B cell (primary cell): ENCODE results near the gene ICAM1. TPM values are rescaled to one million over a fixed set of nuclear protein-coding genes. Genes with fewer than 3 reads are reported as not detected.
A peak's percentile ranks its signal among the peaks of the same experiment; 100 is the strongest.

Experiments
- ATAC-seq: fragments of 200-7000 bp; cut with Tn5 transposase; one replicate; pipeline ENCODE4 v1.10.0; 2021; ENCODE audit warnings: low read depth, mild to moderate bottlenecking, moderate number of reproducible peaks, moderate library complexity
- CTCF ChIA-PET: fragments of 350-600 bp; sonication (Branson Sonifier 250); formaldehyde crosslinking; loops from one replicate; lab custom pipeline; 2021; ENCODE audit warnings: antibody characterized with exemption, inconsistent platforms; lab: Charles Lee
- POLR2A ChIA-PET: fragments of 350-600 bp; sonication (Branson Sonifier 250); formaldehyde crosslinking; loops from one replicate; lab custom pipeline; 2021; ENCODE audit warnings: antibody characterized with exemption; lab: Charles Lee
- DNase-seq: peaks from one replicate; pipeline ENCODE4 v3.0.0; 2013
- H2AFZ ChIP-seq: 2 replicates; pipeline ENCODE4 v1.6.1; 2012; ENCODE audit warnings: mild to moderate bottlenecking, low read depth, low read length; ENCODE audit not compliant: insufficient read depth, poor library complexity, severe bottlenecking
- H3K27ac ChIP-seq, 2 donors: 1 replicate in 1 of 2; 2 replicates in 1 of 2; pipeline ENCODE4 v1.5.1; 2012 to 2013; ENCODE audit warnings: low read length in 2 of 2, mild to moderate bottlenecking in 2 of 2, moderate library complexity in 1 of 2
- H3K27me3 ChIP-seq, 4 experiments: fragments of 200-600 bp in 1 of 4; sonication (generic) in 1 of 4; replicated peaks in 1 of 4; 1 replicate in 2 of 4; 2 replicates in 2 of 4; pipeline versions ENCODE4 v1.6.1 to v1.7.0; 2013 to 2016; ENCODE audit warnings: low read length in 3 of 4, mild to moderate bottlenecking in 2 of 4, mixed read lengths in 1 of 4, moderate library complexity in 1 of 4; ENCODE audit not compliant: insufficient read depth in 4 of 4, control insufficient read depth in 3 of 4; ENCODE audit errors: control extremely low read depth in 1 of 4
- H3K36me3 ChIP-seq, 2 experiments: replicated peaks in 1 of 2; 1 replicate in 1 of 2; 2 replicates in 1 of 2; pipeline versions ENCODE4 v1.6.1 to v1.7.1; 2013; ENCODE audit warnings: low read length in 1 of 2; ENCODE audit not compliant: insufficient read depth in 2 of 2, control insufficient read depth in 1 of 2; ENCODE audit errors: control extremely low read depth in 1 of 2, extremely low read depth in 1 of 2
- H3K4me1 ChIP-seq, 2 donors: fragments of 200-600 bp in 1 of 2; sonication (generic) in 1 of 2; 1 replicate in 1 of 2; 2 replicates in 1 of 2; pipeline versions ENCODE4 v1.5.1 to v1.6.1; 2013 to 2017; ENCODE audit warnings: low read length in 2 of 2; ENCODE audit not compliant: control insufficient read depth in 2 of 2, insufficient read depth in 2 of 2
- H3K4me2 ChIP-seq: replicated peaks from 2 replicates; pipeline ENCODE3; 2012; ENCODE audit warnings: mild to moderate bottlenecking, low read depth, low read length; ENCODE audit not compliant: poor library complexity, severe bottlenecking
- H3K4me3 ChIP-seq, 5 experiments: fragments of 200-600 bp in 1 of 5; sonication (generic) in 1 of 5; 1 replicate in 3 of 5; 2 replicates in 2 of 5; pipeline versions ENCODE4 v1.5.1 to v1.7.0; 2011 to 2016; ENCODE audit warnings: low read length in 4 of 5, mild to moderate bottlenecking in 4 of 5, low read depth in 2 of 5, control low read depth in 1 of 5, moderate library complexity in 1 of 5; ENCODE audit not compliant: insufficient read depth in 1 of 5; ENCODE audit errors: control extremely low read depth in 1 of 5, extremely low read depth in 1 of 5
- H3K79me2 ChIP-seq: fragments of 200-600 bp; sonication (generic); one replicate; pipeline ENCODE4 v1.6.0; 2016; ENCODE audit warnings: low read length; ENCODE audit not compliant: control insufficient read depth, insufficient read depth
- H3K9ac ChIP-seq: fragments of 200-600 bp; sonication (generic); 2 replicates; pipeline ENCODE4 v1.6.1; 2017; ENCODE audit warnings: mild to moderate bottlenecking, low read length, moderate library complexity
- H3K9me3 ChIP-seq, 3 donors: one replicate each; pipeline versions ENCODE4 v1.6.1 to v1.7.1; 2013; ENCODE audit warnings: low read length in 2 of 3; ENCODE audit not compliant: control insufficient read depth in 2 of 3, insufficient read depth in 1 of 3; ENCODE audit errors: control extremely low read depth in 1 of 3
- H4K20me1 ChIP-seq: 2 replicates; pipeline ENCODE4 v1.6.0; 2012; ENCODE audit warnings: mild to moderate bottlenecking, low read length; ENCODE audit not compliant: insufficient read depth, control insufficient read depth, poor library complexity, severe bottlenecking
- H3K27ac Mint-ChIP-seq: one replicate; pipeline ENCODE4 v1.8.0; 2021; ENCODE audit warnings: mixed read lengths
- H3K27me3 Mint-ChIP-seq: one replicate; pipeline ENCODE4 v1.8.0; 2021; ENCODE audit warnings: mixed read lengths
- H3K4me1 Mint-ChIP-seq: one replicate; pipeline ENCODE4 v1.8.0; 2021; ENCODE audit warnings: mixed read lengths
- H3K4me3 Mint-ChIP-seq: one replicate; pipeline ENCODE4 v1.8.0; 2021; ENCODE audit warnings: mixed read lengths
- H3K9me3 Mint-ChIP-seq: one replicate; pipeline ENCODE4 v1.8.0; 2022; ENCODE audit warnings: mixed read lengths; ENCODE audit not compliant: insufficient read depth
- CTCF ChIP-seq: fragments of 200-600 bp; IDR thresholded peaks from one replicate; pipeline ENCODE4 v1.8.0; 2022; ENCODE audit warnings: antibody characterized with exemption, mild to moderate bottlenecking
- EZH2 ChIP-seq: IDR thresholded peaks from 2 replicates; pipeline ENCODE4 v1.6.1; 2012; ENCODE audit warnings: borderline replicate concordance, low read depth, mild to moderate bottlenecking, moderate library complexity, low read length; ENCODE audit not compliant: insufficient read depth, poor library complexity, severe bottlenecking
- WGBS: methylation state at CpG from one replicate; pipeline ENCODE4 v1.1.5; 2013; ENCODE audit warnings: missing lambda C conversion rate; ENCODE audit not compliant: insufficient coverage; 5-methylcytosine and 5-hydroxymethylcytosine counted together
- intact Hi-C: fragments of 100-400 bp; cut with micrococcal nuclease; formaldehyde crosslinking; loops from one replicate; pipeline ENCODE4 v1.10.0; 2022
- polyA plus RNA-seq: library from polyadenylated mRNA; depleted of rRNA; stranded (reverse); fragments of >200 nt; gene quantifications from 2 replicates; pipeline ENCODE4 v1.2.3, GENCODE V29; 2012
- total RNA-seq, 2 donors: library from RNA; stranded (reverse); fragments of 120-200 nt in 1 of 2; gene quantifications; 1 replicate in 1 of 2; 2 replicates in 1 of 2; pipeline versions ENCODE4 v1.2.3 to v1.2.4, GENCODE V29; 2013 to 2022

Gene ICAM1
- total and polyA plus RNA-seq, 2 donors (not counting 1 experiment from before 2014, with no cell fraction given): 7.3 to 11.9 TPM

GRCh38 chr19:10289836-10290356, 19.0 kb downstream of the ICAM1 start, which contains the start of gene ICAM5:
Gene ICAM5, plus strand, starts transcription at chr19:10289952. Its CDS starts 92 bp downstream, at chr19:10290044.
- H4K20me1 ChIP-seq: peaks cover 29% of the 10 kb centered on the region
- peak; percentile 8 for ATAC-seq
- Mint-ChIP-seq H3K27me3 (peaks cover 40% of the 10 kb centered on the region), H3K4me1 (peaks cover 74% of the 10 kb centered on the region), H3K9me3 (no peaks in the 10 kb centered on the region), H3K4me3 (peak within 1 kb of the TSS; percentile 87), H3K27ac (peak within 1 kb of the TSS; percentile 65)
- POLR2A ChIA-PET: interaction anchor here (0.6 to 5.4 kb wide), 5 partner anchors 10 to 57 kb away, joined by 3 to 27 read pairs (median 3); partner anchors contain the start of gene ICAM1
- H3K27me3 ChIP-seq: peaks cover 0 to 81% (median 57%) of the 10 kb centered on the region in 4 experiments
- peak within 1 kb of the TSS in 4 of 5 experiments; percentile 38 to 63 (median 46) for H3K4me3 ChIP-seq
- H3K27ac ChIP-seq: no peak within 1 kb of the TSS
- 1% methylated on average over 37 of the region's 45 CpGs for WGBS
- peaks cover 2 to 13% of the 10 kb centered on the region in 2 experiments for H3K36me3 ChIP-seq
- TF ChIP-seq CTCF (no peak), EZH2 (no peak)
- peaks cover 87 to 90% of the 10 kb centered on the region in 2 donors for H3K4me1 ChIP-seq
- DNase-seq: no peak
- H3K79me2 ChIP-seq: no peaks in the 10 kb centered on the region
- peak within 1 kb of the TSS; percentile 66 for H2AFZ ChIP-seq
- H3K9me3 ChIP-seq: peaks cover 0 to 65% (median 0%) of the 10 kb centered on the region in 3 donors
- H3K4me2 ChIP-seq: peak within 1 kb of the TSS; percentile 96
- CTCF ChIA-PET: interaction anchor here (0.6 to 8.5 kb wide), 8 partner anchors 18 to 1148 kb away, joined by 3 to 116 read pairs (median 4); partner anchors contain the start of gene ICAM1
- peak within 1 kb of the TSS; percentile 64 for H3K9ac ChIP-seq
- intact Hi-C loops: no loop called here

- no peaks in the 10 kb centered on the region for H3K9me3 Mint-ChIP-seq
- Histone ChIP-seq H3K27me3 (peaks cover 0 to 86% (median 60%) of the 10 kb centered on the region in 4 experiments), H2AFZ (peak overlapping the region; percentile 66), H3K27ac (no peak overlapping the region), H3K9me3 (peaks cover 0 to 69% (median 0%) of the 10 kb centered on the region in 3 donors), H4K20me1 (peaks cover 29% of the 10 kb centered on the region), H3K36me3 (peaks cover 1 to 8% of the 10 kb centered on the region in 2 experiments), H3K4me3 (peak overlapping the region in 4 of 5 experiments; percentile 38 to 63 (median 46)), H3K4me2 (peak overlapping the region; percentile 96), H3K79me2 (no peaks in the 10 kb centered on the region), H3K4me1 (peaks cover 92 to 95% of the 10 kb centered on the region in 2 donors), H3K9ac (peak overlapping the region; percentile 64)
- peak overlapping the region; percentile 87 for H3K4me3 Mint-ChIP-seq
- H3K27me3 Mint-ChIP-seq: peaks cover 41% of the 10 kb centered on the region
- CTCF ChIA-PET: interaction anchor here (1.2 to 8.5 kb wide), 5 partner anchors 19 to 122 kb away, joined by 3 to 116 read pairs (median 6); partner anchors contain the start of gene ICAM1
- WGBS: 2% methylated on average over 30 of the region's 30 CpGs
- ATAC-seq (no peak), DNase-seq (peak; percentile 60)
- H3K27ac Mint-ChIP-seq: peak overlapping the region; percentile 65
- no peak for TF ChIP-seq CTCF
- TF ChIP-seq EZH2: peak; percentile 31
- POLR2A ChIA-PET: interaction anchor here (1.1 to 5.4 kb wide), 2 partner anchors 10 to 20 kb away, joined by 3 to 27 read pairs; partner anchors contain the start of gene ICAM1
- intact Hi-C loops: no loop called here
- H3K4me1 Mint-ChIP-seq: peaks cover 79% of the 10 kb centered on the region
Measured at GRCh38 chr19:10290357-10290875, 19.5 kb downstream of the ICAM1 start.
